Vagina (tissue), 2 donors: ENCODE measurements around the gene KAZN. TPM values are rescaled to one million over a fixed set of nuclear protein-coding genes. Genes with fewer than 3 reads are reported as not detected.

ENCODE experiments used
- DNase-seq, 2 donors: peaks; one replicate each; pipeline ENCODE4 v3.0.0-alpha.2; 2017; ENCODE audit errors: extremely low spot score in 2 of 2
- H3K27ac ChIP-seq: fragments of 200-600 bp; sonication (generic); one replicate; pipeline ENCODE4 v1.5.1; 2019
- H3K27me3 ChIP-seq: fragments of 200-600 bp; sonication (generic); one replicate; pipeline ENCODE4 v1.5.1; 2019
- H3K36me3 ChIP-seq, 2 donors: fragments of 200-600 bp; sonication (generic); one replicate each; pipeline ENCODE4 v1.5.1; 2017 to 2019
- H3K4me1 ChIP-seq: fragments of 200-600 bp; sonication (generic); one replicate; pipeline ENCODE4 v1.5.1; 2019
- H3K4me3 ChIP-seq, 2 donors: fragments of 200-600 bp; sonication (generic); 1 replicate in 1 of 2; 2 replicates in 1 of 2; pipeline ENCODE4 v1.5.1; 2016 to 2019
- H3K9me3 ChIP-seq: fragments of 200-600 bp; sonication (generic); one replicate; pipeline ENCODE4 v1.5.1; 2019
- POLR2A ChIP-seq, 2 donors: fragments of 450-650 bp; IDR thresholded peaks; one replicate each; pipeline ENCODE4 v1.6.1; 2017; ENCODE audit warnings: antibody characterized with exemption in 2 of 2, mild to moderate bottlenecking in 2 of 2, moderate library complexity in 2 of 2
- POLR2AphosphoS5 ChIP-seq, 2 donors: sonication (generic); formaldehyde crosslinking; IDR thresholded peaks; one replicate each; pipeline ENCODE4 v1.9.0; 2017; ENCODE audit warnings: antibody characterized with exemption in 2 of 2, mild to moderate bottlenecking in 2 of 2, low read depth in 1 of 2; ENCODE audit not compliant: insufficient read depth in 1 of 2
- intact Hi-C: fragments of 100-400 bp; cut with DNase I; formaldehyde crosslinking; loops from one replicate; pipeline ENCODE4 v1.15.1; 2023
- total RNA-seq: library from RNA; depleted of rRNA; stranded (reverse); fragments of >200 nt; gene quantifications from one replicate; pipeline ENCODE4 v1.2.3, GENCODE V29; 2016
- TF ChIP-seq, protein P1 (sequence below), 3 experiments: fragments of 450-650 bp in 2 of 3; fragments of 200-600 bp in 1 of 3; sonication (generic) in 1 of 3; IDR thresholded peaks; one replicate each; pipeline ENCODE4 v1.5.1; 2017 to 2019; ENCODE audit warnings: antibody characterized with exemption in 3 of 3, mild to moderate bottlenecking in 2 of 3, moderate library complexity in 2 of 3

Gene KAZN
- total RNA-seq, 1 donor from 2014 or later: 29.5 TPM

DNA sequence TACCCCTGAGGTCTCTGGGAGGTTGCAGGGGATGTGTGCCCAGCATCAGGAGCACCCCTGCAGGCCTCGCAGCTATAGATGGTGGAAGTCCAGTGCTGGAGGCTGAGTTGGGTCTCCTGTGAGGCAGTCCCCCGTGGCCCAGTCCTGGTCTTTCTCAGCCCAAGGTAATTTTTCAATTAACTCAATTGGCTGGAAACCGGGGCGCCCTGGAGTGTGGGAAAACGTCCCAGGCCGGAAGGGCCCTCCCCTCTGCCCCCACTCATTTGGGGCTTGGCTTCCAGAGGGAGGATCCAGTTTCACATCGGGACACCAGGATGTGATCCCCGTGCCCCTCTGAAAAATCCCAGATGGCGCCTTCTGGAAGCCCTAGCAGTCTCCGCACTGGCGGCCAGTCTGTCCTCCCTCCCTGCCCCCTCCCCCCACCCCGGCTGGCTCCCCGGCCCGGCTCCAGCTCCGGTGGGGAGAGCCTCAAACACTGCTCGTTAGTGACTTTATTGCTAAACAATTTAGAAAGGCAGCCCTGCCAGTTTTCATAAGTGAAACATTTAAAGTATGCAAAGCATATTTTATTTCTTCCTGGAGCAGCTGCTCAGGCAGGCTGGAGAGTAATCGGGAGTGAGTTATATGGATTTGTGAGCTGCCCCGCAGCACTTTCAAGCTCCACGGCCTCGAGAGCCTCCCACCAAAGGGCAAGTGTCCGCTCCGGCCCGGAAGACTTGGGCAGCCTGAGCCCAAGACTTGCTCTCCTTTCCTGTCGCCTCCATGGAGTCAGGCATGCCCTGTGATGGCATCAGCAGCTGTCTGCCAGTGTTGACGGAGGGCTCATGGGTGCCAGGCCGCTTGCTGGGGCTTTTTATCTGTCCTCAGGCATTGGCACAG is 346.9 kb downstream of the KAZN start:
- peak overlapping the region; percentile 76 for H3K27ac ChIP-seq
- H3K9me3 ChIP-seq: no peaks in the 10 kb centered on the region
- DNase-seq: no peak
- TF ChIP-seq POLR2AphosphoS5 (IDR thresholded peaks at IDR 0.05; ENCODE audit: insufficient read depth in 1 of 2, low read depth in 1 of 2): peak; percentile 29 to 41
- TF ChIP-seq, protein P1, sequence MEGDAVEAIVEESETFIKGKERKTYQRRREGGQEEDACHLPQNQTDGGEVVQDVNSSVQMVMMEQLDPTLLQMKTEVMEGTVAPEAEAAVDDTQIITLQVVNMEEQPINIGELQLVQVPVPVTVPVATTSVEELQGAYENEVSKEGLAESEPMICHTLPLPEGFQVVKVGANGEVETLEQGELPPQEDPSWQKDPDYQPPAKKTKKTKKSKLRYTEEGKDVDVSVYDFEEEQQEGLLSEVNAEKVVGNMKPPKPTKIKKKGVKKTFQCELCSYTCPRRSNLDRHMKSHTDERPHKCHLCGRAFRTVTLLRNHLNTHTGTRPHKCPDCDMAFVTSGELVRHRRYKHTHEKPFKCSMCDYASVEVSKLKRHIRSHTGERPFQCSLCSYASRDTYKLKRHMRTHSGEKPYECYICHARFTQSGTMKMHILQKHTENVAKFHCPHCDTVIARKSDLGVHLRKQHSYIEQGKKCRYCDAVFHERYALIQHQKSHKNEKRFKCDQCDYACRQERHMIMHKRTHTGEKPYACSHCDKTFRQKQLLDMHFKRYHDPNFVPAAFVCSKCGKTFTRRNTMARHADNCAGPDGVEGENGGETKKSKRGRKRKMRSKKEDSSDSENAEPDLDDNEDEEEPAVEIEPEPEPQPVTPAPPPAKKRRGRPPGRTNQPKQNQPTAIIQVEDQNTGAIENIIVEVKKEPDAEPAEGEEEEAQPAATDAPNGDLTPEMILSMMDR (IDR thresholded peaks at IDR 0.05): no peak
- no peaks in the 10 kb centered on the region for H3K27me3 ChIP-seq
- intact Hi-C loops: no loop called here
- H3K4me1 ChIP-seq: peaks cover 62% of the 10 kb centered on the region
- no peaks in the 10 kb centered on the region for H3K36me3 ChIP-seq
- peak overlapping the region in 1 of 2 donors; percentile 33 for H3K4me3 ChIP-seq

DNA sequence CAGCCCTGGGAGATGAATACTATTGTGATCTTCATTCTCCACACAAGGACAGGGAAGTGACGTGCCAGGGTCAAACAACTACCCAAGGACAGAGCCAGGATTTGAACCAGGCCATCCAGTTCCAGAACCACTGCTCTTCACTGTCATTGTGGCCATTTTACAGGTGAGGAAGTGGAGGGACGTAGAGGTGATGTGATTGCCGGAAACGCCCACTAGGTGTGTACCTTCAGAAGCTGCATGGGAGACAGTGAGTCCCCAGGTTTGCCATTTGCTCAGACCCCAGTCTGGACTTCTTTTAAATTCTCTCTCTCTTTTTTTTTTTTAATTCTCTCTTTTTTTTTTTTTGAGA is 347.5 kb downstream of the KAZN start:
- H3K27ac ChIP-seq: peak overlapping the region; percentile 76
- TF ChIP-seq POLR2A (IDR thresholded peaks at IDR 0.05): no peak
- TF ChIP-seq POLR2AphosphoS5 (IDR thresholded peaks at IDR 0.05; ENCODE audit: insufficient read depth in 1 of 2, low read depth in 1 of 2): no peak
- TF ChIP-seq, protein P1 (IDR thresholded peaks at IDR 0.05): no peak
- H3K27me3 ChIP-seq: no peaks in the 10 kb centered on the region
- no peaks in the 10 kb centered on the region for H3K9me3 ChIP-seq
- H3K36me3 ChIP-seq: no peaks in the 10 kb centered on the region
- peak overlapping the region in 1 of 2 donors; percentile 33 for H3K4me3 ChIP-seq
- H3K4me1 ChIP-seq: peaks cover 61% of the 10 kb centered on the region
- DNase-seq: no peak
- intact Hi-C loops: no loop called here

DNA sequence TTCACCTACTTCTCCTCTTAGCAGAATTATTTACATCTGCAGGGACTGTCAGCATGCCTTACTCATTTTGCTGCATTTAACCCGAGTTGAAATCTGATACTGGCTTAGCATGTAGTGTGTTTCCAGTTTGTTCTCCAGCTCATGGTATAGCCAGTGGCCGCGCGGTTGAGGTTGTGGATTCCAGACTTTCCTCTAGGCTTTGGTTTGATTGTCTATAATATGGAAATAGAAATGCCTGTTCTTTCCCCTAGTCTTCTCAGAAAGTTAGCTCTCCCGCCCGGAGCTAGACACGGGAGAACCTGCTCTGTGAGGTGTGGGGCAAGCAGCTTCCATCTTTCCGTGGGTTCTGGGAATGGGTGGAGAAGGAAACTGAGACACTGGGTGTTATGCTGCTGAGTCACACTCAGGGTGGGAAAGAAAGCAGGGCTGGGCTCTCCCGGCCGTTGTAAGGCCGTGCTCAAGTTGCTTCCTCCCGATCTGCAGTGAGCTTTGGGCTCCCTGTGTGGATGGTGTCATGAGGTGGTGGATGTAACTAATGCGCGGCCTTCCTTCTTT is 348.3 kb downstream of the KAZN start:
- TF ChIP-seq, protein P1 (IDR thresholded peaks at IDR 0.05): no peak
- TF ChIP-seq POLR2A (IDR thresholded peaks at IDR 0.05) (no peak), POLR2AphosphoS5 (IDR thresholded peaks at IDR 0.05; ENCODE audit: insufficient read depth in 1 of 2, low read depth in 1 of 2) (peak in 1 of 2 donors; percentile 60)
- no peaks in the 10 kb centered on the region for H3K9me3 ChIP-seq
- peaks cover 61% of the 10 kb centered on the region for H3K4me1 ChIP-seq
- intact Hi-C loops: no loop called here
- H3K4me3 ChIP-seq: no peak overlapping the region
- peak overlapping the region; percentile 76 for H3K27ac ChIP-seq
- no peaks in the 10 kb centered on the region for H3K36me3 ChIP-seq
- no peaks in the 10 kb centered on the region for H3K27me3 ChIP-seq
- no peak for DNase-seq

DNA sequence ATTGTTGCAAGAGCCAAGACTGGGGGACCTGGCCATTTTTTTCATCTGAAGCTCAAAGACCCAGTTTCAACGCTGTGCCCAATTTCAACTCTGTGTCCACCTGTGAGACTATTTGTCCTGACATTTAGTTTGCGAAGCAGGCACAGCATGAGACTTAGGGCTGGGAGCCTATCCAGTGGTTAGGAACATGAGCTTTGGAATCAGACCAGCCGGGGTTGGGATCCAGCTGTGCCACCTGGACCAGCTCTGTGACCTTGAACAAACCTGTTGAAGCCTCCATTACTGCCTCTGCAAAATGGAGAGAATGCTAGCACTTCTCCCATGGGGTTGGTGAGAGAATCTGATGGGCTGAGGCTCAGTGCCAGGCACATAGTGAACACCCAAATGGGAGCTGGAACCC is 348.9 kb downstream of the KAZN start:
- TF ChIP-seq, protein P1 (IDR thresholded peaks at IDR 0.05): no peak
- no peak for TF ChIP-seq POLR2A (IDR thresholded peaks at IDR 0.05)
- TF ChIP-seq POLR2AphosphoS5 (IDR thresholded peaks at IDR 0.05; ENCODE audit: insufficient read depth in 1 of 2, low read depth in 1 of 2): no peak
- peaks cover 59% of the 10 kb centered on the region for H3K4me1 ChIP-seq
- no peak for DNase-seq
- intact Hi-C loops: no loop called here
- no peaks in the 10 kb centered on the region for H3K9me3 ChIP-seq
- H3K4me3 ChIP-seq: no peak overlapping the region
- no peaks in the 10 kb centered on the region for H3K36me3 ChIP-seq
- H3K27me3 ChIP-seq: no peaks in the 10 kb centered on the region
- peak overlapping the region; percentile 76 for H3K27ac ChIP-seq

DNA sequence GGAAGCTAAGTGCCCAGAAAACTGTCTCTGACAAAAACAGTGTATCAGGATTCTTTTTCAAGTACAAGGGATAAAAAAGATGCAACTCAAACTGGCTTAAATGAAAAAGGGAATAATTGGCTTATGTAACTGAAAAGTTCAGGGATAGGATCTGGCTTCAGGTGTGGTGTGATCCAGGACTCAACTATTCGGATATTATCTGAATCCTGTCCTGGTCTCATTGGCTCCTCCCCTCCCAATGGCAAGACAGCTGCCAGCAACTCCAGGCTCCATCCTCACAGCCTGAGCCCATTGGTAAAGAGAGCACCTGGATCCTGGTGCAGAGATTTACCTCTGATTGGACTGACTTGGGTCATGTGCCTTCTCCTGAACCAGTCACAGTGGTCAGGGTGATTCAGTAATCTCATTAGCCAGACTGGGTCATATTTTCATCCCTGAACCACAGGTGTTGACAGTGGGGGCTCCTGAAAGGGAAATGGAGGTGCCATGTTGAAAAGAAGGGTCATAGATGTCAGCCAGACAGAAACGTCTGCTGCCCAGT is 349.7 kb downstream of the KAZN start:
- intact Hi-C loops: no loop called here
- Histone ChIP-seq H3K9me3 (no peaks in the 10 kb centered on the region), H3K36me3 (no peaks in the 10 kb centered on the region), H3K4me3 (no peak overlapping the region), H3K4me1 (peaks cover 54% of the 10 kb centered on the region), H3K27ac (no peak overlapping the region), H3K27me3 (no peaks in the 10 kb centered on the region)
- DNase-seq: no peak
- TF ChIP-seq POLR2A (IDR thresholded peaks at IDR 0.05): no peak
- TF ChIP-seq, protein P1 (IDR thresholded peaks at IDR 0.05): no peak
- no peak for TF ChIP-seq POLR2AphosphoS5 (IDR thresholded peaks at IDR 0.05; ENCODE audit: insufficient read depth in 1 of 2, low read depth in 1 of 2)
